Measurements from ENCODE around the gene HASPIN. TPM values are rescaled to one million over a fixed set of nuclear protein-coding genes. Genes with fewer than 3 reads are reported as not detected.

Gene HASPIN
- total RNA-seq, 1 donor from 2014 or later = 13.1 TPM

GRCh38 chr17:3768769-3769168 lies 45.1 kb downstream of the HASPIN start:
- DNase-seq (ENCODE audit: extremely low spot score, unreplicated experiment) = no peak
- Mint-ChIP-seq H3K27me3 (peaks cover 4% of the 10 kb centered on the region), H3K36me3 (no peaks in the 10 kb centered on the region), H3K9me3 (no peaks in the 10 kb centered on the region), H3K4me3 (no peak overlapping the region), H3K4me1 (ENCODE audit: unreplicated experiment) (peaks cover 11% of the 10 kb centered on the region), H3K27ac (no peak overlapping the region)
- TF ChIP-seq CTCF (conservative IDR thresholded peaks at IDR 0.05) = no peak

GRCh38 chr17:3770466-3770865 lies 46.8 kb downstream of the HASPIN start:
- Mint-ChIP-seq H3K36me3 (no peaks in the 10 kb centered on the region), H3K4me1 (ENCODE audit: unreplicated experiment) (peaks cover 11% of the 10 kb centered on the region), H3K27me3 (peaks cover 4% of the 10 kb centered on the region), H3K9me3 (no peaks in the 10 kb centered on the region), H3K4me3 (no peak overlapping the region), H3K27ac (no peak overlapping the region)
- no peak for TF ChIP-seq CTCF (conservative IDR thresholded peaks at IDR 0.05)
- no peak for DNase-seq (ENCODE audit: extremely low spot score, unreplicated experiment)

- Mint-ChIP-seq H3K4me1 (ENCODE audit: unreplicated experiment) (peaks cover 11% of the 10 kb centered on the region), H3K4me3 (no peak overlapping the region), H3K27me3 (peaks cover 4% of the 10 kb centered on the region), H3K36me3 (no peaks in the 10 kb centered on the region), H3K9me3 (no peaks in the 10 kb centered on the region), H3K27ac (no peak overlapping the region)
- DNase-seq (ENCODE audit: extremely low spot score, unreplicated experiment) = no peak
- no peak for TF ChIP-seq CTCF (conservative IDR thresholded peaks at IDR 0.05)
These were observed 47.4 kb downstream of the HASPIN start for GRCh38 chr17:3771140-3771539.

- Mint-ChIP-seq H3K4me3 (no peak overlapping the region), H3K36me3 (no peaks in the 10 kb centered on the region), H3K9me3 (no peaks in the 10 kb centered on the region), H3K27ac (no peak overlapping the region), H3K27me3 (peaks cover 4% of the 10 kb centered on the region), H3K4me1 (ENCODE audit: unreplicated experiment) (peaks cover 11% of the 10 kb centered on the region)
- no peak for TF ChIP-seq CTCF (conservative IDR thresholded peaks at IDR 0.05)
- no peak for DNase-seq (ENCODE audit: extremely low spot score, unreplicated experiment)
These were observed 49.1 kb downstream of the HASPIN start for GRCh38 chr17:3772764-3773163.

- Mint-ChIP-seq H3K27me3 (peaks cover 2% of the 10 kb centered on the region), H3K4me3 (no peak overlapping the region), H3K4me1 (ENCODE audit: unreplicated experiment) (peaks cover 11% of the 10 kb centered on the region), H3K9me3 (no peaks in the 10 kb centered on the region), H3K27ac (no peak overlapping the region), H3K36me3 (no peaks in the 10 kb centered on the region)
- no peak for TF ChIP-seq CTCF (conservative IDR thresholded peaks at IDR 0.05)
- no peak for DNase-seq (ENCODE audit: extremely low spot score, unreplicated experiment)
These were observed 49.8 kb downstream of the HASPIN start for GRCh38 chr17:3773511-3773910.

- TF ChIP-seq CTCF (conservative IDR thresholded peaks at IDR 0.05) = no peak
- H3K27ac Mint-ChIP-seq = no peak overlapping the region
- H3K4me3 Mint-ChIP-seq = no peak overlapping the region
- DNase-seq (ENCODE audit: extremely low spot score, unreplicated experiment) = no peak
- no peaks in the 10 kb centered on the region for H3K36me3 Mint-ChIP-seq
- peaks cover 11% of the 10 kb centered on the region for H3K4me1 Mint-ChIP-seq (ENCODE audit: unreplicated experiment)
- H3K9me3 Mint-ChIP-seq = no peaks in the 10 kb centered on the region
- H3K27me3 Mint-ChIP-seq = no peaks in the 10 kb centered on the region
These were observed 50.3 kb downstream of the HASPIN start for GRCh38 chr17:3773966-3774365.

Data from type B pancreatic cell (in vitro differentiated cells).